ENCODE measurements around the gene OR52I1.

GRCh38 chr11:4606231-4607015 lies 12.6 kb downstream of the OR52I1 start:
- TF ChIP-seq CTCF (IDR thresholded peaks at IDR 0.05) (no peak), POLR2A (IDR thresholded peaks at IDR 0.05) (no peak)
